Hematopoietic multipotent progenitor cell treated with erythropoietin and hydrocortisone succinate and interleukin-3 and kit ligand, for 15 days (in vitro differentiated cells): ENCODE data around the gene SLC16A6.
"Not testable (repeated sequence)": the region's sequence is repeated elsewhere in the genome, so short reads cannot be mapped to it uniquely, and the experiment has no call there.

ENCODE experiments used
- DNase-seq: peaks from one replicate; pipeline ENCODE4 v3.0.0-alpha.2; 2015; ENCODE audit warnings: low spot score

Gene SLC16A6

GRCh38 chr17:68247445-68248198 lies 43.3 kb downstream of the SLC16A6 start, which contains the start of gene AMZ2:
TSS of gene AMZ2 (plus strand) at chr17:68248043. CDS start at chr17:68250188, 2,145 bp downstream.
- peak; percentile 95 for DNase-seq

DNA sequence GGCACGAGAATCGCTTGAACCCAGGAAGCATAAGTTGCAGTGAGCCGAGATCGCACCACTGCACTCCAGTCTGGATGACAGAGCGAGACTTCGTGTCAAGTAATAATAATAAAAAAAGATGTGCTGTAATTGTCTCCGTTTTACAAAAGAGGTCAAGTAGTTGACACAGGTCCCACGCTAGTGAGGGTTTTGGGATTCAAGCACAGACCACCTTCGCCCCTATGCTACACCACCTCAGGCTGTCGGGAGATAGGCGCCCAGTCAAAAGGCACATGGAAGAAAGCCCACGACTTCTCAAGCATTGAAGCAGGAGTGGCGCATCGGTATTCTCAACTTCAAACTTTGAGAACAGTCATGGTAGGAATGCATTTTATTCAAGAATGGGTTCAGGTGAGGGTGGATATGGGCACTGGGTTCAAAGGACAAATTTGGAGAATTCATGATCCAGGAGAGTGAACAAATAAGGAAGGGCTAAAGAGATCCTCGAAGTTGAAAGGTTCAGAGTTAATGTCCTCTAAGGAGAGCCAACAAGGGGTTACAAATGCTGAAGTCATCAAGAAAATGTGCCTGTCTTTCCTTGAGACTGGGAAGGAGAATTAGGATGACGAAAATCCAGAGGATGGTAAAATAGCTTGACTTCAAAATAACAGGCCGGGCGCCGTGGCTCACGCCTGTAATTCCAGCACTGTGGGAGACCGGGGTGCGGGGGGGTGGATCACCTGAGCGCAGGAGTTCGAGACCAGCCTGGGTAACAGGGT lies 44.5 kb downstream of the SLC16A6 start:
- no peak for DNase-seq

GRCh38 chr17:68239632-68240366 lies 51.1 kb downstream of the SLC16A6 start:
- no peak for DNase-seq

DNA sequence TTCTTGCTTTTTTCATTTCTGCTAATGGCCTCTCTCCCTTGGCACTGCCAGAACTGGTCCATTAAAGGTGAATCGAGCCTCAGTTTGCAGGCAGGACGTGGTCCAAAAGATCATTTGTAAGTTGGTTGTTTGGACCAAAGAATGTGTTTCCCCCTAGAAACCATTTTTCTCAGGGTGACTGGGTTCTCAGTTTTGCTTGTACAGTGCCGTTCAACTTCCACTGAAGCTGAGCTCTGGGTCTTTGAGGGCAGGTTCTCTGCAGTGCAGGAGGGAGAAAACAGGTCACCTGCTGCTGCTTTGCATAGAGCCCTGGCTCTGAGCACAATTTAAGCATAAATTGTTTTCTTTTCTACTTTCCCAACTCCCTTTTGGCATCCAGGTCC lies 52.1 kb downstream of the SLC16A6 start:
- no peak for DNase-seq

GRCh38 chr17:68238164-68238870 lies 52.6 kb downstream of the SLC16A6 start:
- no peak for DNase-seq

DNA sequence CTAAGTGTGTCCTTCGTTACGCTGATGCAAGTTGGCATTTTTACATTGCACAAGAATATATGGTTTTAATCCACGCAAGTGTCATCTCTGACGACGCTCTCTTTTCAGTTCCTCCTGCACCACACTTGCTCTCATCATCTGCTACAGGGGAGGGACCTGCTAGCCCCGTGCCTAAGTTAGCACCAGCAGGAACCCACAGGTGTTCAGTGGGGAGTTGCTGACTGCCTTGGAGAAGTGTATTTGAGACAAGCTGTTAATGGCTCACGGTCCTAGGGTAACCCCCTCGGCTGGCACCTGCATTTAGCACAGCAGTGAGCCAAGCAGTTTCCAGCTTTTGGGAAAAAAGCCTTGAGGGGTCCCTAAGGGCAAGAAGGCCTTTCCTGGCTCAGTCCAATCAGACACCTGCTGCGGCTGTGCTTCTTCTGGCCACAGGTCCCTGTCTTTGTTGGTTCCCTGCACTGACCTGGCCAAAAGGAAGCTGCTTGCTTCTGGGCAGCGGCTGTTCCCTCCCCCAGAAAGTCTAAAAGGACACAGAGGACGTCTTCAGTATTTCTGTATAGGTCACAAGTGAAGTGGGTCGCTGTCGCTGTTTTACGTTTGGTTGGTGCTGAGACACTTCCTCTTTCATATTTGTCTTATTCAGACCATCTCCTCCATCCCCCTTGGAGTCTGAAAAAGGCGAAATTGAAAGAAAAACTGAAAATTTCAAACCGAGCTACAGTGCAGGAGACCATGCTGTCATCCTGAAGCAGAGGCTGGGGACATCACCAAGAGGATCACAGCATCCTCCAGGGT lies 53.4 kb downstream of the SLC16A6 start:
- not testable (repeated sequence) for DNase-seq

GRCh38 chr17:68235336-68235791 lies 55.6 kb downstream of the SLC16A6 start:
- not testable (repeated sequence) for DNase-seq

GRCh38 chr17:68234726-68235335 lies 56.1 kb downstream of the SLC16A6 start:
- not testable (repeated sequence) for DNase-seq

DNA sequence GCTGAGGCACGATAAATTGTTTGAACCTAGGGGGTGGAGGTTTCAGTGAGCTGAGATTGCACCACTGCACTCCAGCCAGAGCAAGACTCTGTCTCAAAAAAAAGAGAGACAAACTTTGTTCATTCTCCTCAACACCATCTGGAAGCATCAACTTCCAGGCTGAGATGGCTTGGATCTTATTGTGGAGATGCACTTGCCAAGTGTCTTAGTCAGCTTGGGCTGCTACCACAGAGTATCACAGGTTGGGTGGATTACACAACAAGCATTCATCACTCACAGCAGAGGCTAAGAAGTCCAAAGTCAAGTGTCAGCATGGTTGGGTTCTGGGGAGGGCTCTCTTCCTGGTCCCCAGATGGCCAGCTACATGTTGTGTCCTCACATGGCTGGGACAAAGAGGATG lies 58.2 kb downstream of the SLC16A6 start:
- not testable (repeated sequence) for DNase-seq

GRCh38 chr17:68231541-68231940 lies 59.4 kb downstream of the SLC16A6 start:
- no peak for DNase-seq

GRCh38 chr17:68231131-68231530 lies 59.8 kb downstream of the SLC16A6 start:
- DNase-seq = not testable (repeated sequence)

GRCh38 chr17:68229619-68230018 lies 61.3 kb downstream of the SLC16A6 start:
- no peak for DNase-seq

GRCh38 chr17:68228817-68229570 lies 61.9 kb downstream of the SLC16A6 start:
- DNase-seq = no peak

GRCh38 chr17:68228039-68228680 lies 62.8 kb downstream of the SLC16A6 start:
- not testable (repeated sequence) for DNase-seq

GRCh38 chr17:68225055-68225454 lies 65.9 kb downstream of the SLC16A6 start:
- not testable (repeated sequence) for DNase-seq

- no peak for DNase-seq
These were observed 68.3 kb downstream of the SLC16A6 start for GRCh38 chr17:68222606-68223005.

- no peak for DNase-seq
These were observed 69.1 kb downstream of the SLC16A6 start for GRCh38 chr17:68221786-68222185.

DNA sequence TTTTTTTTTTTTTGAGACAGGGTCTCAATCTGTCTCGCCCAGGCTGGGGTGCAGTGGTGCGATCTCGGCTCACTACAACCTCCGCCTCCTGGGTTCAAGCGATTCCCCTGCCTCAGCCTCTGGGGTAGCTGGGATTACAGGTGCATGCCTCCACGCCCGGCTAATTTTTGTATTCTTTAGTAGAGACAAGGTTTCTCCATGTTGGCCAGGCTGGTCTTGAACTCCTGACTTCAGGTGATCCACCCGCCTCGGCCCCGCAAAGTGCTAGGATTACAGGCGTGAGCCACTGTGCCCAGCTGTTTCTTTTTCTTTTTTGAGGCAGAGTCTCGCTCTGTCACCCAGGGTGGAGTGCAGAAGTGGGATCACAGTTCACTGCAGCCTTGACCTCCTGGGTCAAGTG lies 70.1 kb downstream of the SLC16A6 start:
- not testable (repeated sequence) for DNase-seq

DNA sequence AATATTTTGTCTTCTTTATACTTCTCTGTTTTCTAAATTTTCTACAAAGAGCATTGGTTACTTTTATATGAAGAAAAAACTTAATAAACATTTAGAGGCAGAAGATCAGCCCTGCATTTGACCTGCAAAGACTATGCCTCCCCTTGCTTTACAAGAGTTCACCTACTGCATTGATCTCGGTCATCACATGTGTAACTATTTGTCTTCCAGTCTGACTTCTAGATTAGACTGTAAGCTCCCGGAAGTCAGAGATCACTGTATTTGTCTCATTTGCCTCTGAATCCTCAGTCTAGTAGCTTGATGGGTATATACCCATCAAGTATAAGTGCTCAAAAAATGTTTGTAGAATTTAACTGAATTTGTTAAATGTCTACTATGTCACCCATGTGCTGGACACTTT lies 70.7 kb downstream of the SLC16A6 start:
- DNase-seq = not testable (repeated sequence)
